Astrocyte (in vitro differentiated cells and primary cell): Measurements from ENCODE around the gene GNA14. TPM values are rescaled to one million over a fixed set of nuclear protein-coding genes. Genes with fewer than 3 reads are reported as not detected.
A peak's percentile ranks its signal among the peaks of the same experiment; 100 is the strongest.

Experiments
- DNase-seq: peaks from one replicate; pipeline ENCODE4 v3.0.0-alpha.2; 2010; ENCODE audit warnings: low read depth
- FAIRE-seq: peaks from 2 replicates; lab custom pipeline; 2011; peaks lifted over from hg19 to GRCh38; lab: Jason Lieb, UNC
- H2AFZ ChIP-seq: 2 replicates; pipeline ENCODE4 v1.6.0; 2012; ENCODE audit warnings: low read depth, low read length, inconsistent platforms
- H3K27ac ChIP-seq: 2 replicates; pipeline ENCODE4 v1.5.1; 2011; ENCODE audit warnings: low read depth, low read length, inconsistent platforms
- H3K27me3 ChIP-seq: 2 replicates; pipeline ENCODE4 v1.6.0; 2011; ENCODE audit warnings: low read length, inconsistent platforms; ENCODE audit not compliant: insufficient read depth
- H3K36me3 ChIP-seq: 2 replicates; pipeline ENCODE4 v1.5.1; 2011; ENCODE audit warnings: low read length, inconsistent platforms; ENCODE audit not compliant: insufficient read depth
- H3K4me1 ChIP-seq: 2 replicates; pipeline ENCODE4 v1.5.1; 2011; ENCODE audit warnings: low read length, inconsistent platforms; ENCODE audit not compliant: insufficient read depth
- H3K4me2 ChIP-seq: 2 replicates; pipeline ENCODE4 v1.6.0; 2012; ENCODE audit warnings: low read length, inconsistent platforms
- H3K4me3 ChIP-seq: 2 replicates; pipeline ENCODE4 v1.5.1; 2011; ENCODE audit warnings: low read depth, mild to moderate bottlenecking, low read length, inconsistent platforms; ENCODE audit not compliant: insufficient read depth
- H3K79me2 ChIP-seq: 2 replicates; pipeline ENCODE4 v1.6.0; 2012; ENCODE audit warnings: mild to moderate bottlenecking, low read length, inconsistent platforms; ENCODE audit not compliant: insufficient read depth
- H3K9ac ChIP-seq: 2 replicates; pipeline ENCODE4 v1.6.0; 2012; ENCODE audit warnings: mild to moderate bottlenecking, low read length, inconsistent platforms
- H3K9me3 ChIP-seq: 2 replicates; pipeline ENCODE4 v1.5.1; 2012; ENCODE audit warnings: low read depth, mild to moderate bottlenecking, low read length, inconsistent platforms; ENCODE audit not compliant: insufficient read depth
- H4K20me1 ChIP-seq: 2 replicates; pipeline ENCODE4 v1.6.0; 2012; ENCODE audit warnings: low read length, inconsistent platforms; ENCODE audit not compliant: insufficient read depth
- H3K27ac Mint-ChIP-seq: one replicate; pipeline ENCODE4 v1.8.0; 2021; ENCODE audit warnings: mild to moderate bottlenecking, mixed read lengths; ENCODE audit not compliant: unreplicated experiment
- H3K27me3 Mint-ChIP-seq: one replicate; pipeline ENCODE4 v1.8.0; 2021; ENCODE audit warnings: low read depth, mixed read lengths; ENCODE audit not compliant: unreplicated experiment
- H3K36me3 Mint-ChIP-seq: one replicate; pipeline ENCODE4 v1.8.0; 2021; ENCODE audit warnings: low read depth, mixed read lengths; ENCODE audit not compliant: unreplicated experiment
- H3K4me1 Mint-ChIP-seq: one replicate; pipeline ENCODE4 v1.8.0; 2021; ENCODE audit warnings: low read depth, mixed read lengths; ENCODE audit not compliant: unreplicated experiment
- H3K4me3 Mint-ChIP-seq: one replicate; pipeline ENCODE4 v1.8.0; 2021; ENCODE audit warnings: mild to moderate bottlenecking, moderate library complexity, mixed read lengths; ENCODE audit not compliant: unreplicated experiment
- H3K9me3 Mint-ChIP-seq: one replicate; pipeline ENCODE4 v1.8.0; 2021; ENCODE audit warnings: mild to moderate bottlenecking, mixed read lengths; ENCODE audit not compliant: unreplicated experiment
- CTCF ChIP-seq: IDR thresholded peaks from 2 replicates; pipeline ENCODE4 v1.5.1; 2011; ENCODE audit warnings: low read depth, mild to moderate bottlenecking, inconsistent platforms, low read length, moderate library complexity; ENCODE audit not compliant: insufficient read depth
- EZH2 ChIP-seq: IDR thresholded peaks from 2 replicates; pipeline ENCODE4 v1.6.1; 2012; ENCODE audit warnings: mild to moderate bottlenecking, low read length, inconsistent platforms; ENCODE audit not compliant: insufficient read depth
- total RNA-seq: library from RNA; stranded (reverse); gene quantifications from 2 replicates; pipeline ENCODE4 v1.2.1, GENCODE V29; 2021

Gene GNA14
- total RNA-seq, 1 donor from 2014 or later, result 1.0 TPM

GRCh38 chr9:77384406-77384805 is 263.7 kb downstream of the GNA14 start:
- Histone ChIP-seq H3K9ac (no peak overlapping the region), H3K4me2 (no peak overlapping the region), H2AFZ (no peak overlapping the region), H3K27me3 (no peaks in the 10 kb centered on the region), H3K4me1 (no peaks in the 10 kb centered on the region), H3K27ac (no peak overlapping the region), H3K36me3 (no peaks in the 10 kb centered on the region), H3K4me3 (no peak overlapping the region), H3K9me3 (no peaks in the 10 kb centered on the region), H3K79me2 (no peaks in the 10 kb centered on the region), H4K20me1 (no peaks in the 10 kb centered on the region)
- Mint-ChIP-seq H3K27me3 (no peaks in the 10 kb centered on the region), H3K36me3 (no peaks in the 10 kb centered on the region), H3K4me3 (no peak overlapping the region), H3K9me3 (no peaks in the 10 kb centered on the region), H3K27ac (no peak overlapping the region), H3K4me1 (peaks cover 9% of the 10 kb centered on the region)
- TF ChIP-seq EZH2, result no peak
- TF ChIP-seq CTCF, result no peak
- peak; percentile 29 for DNase-seq
- FAIRE-seq, result no peak

- no peak overlapping the region for H3K9ac ChIP-seq
- H4K20me1 ChIP-seq, result no peaks in the 10 kb centered on the region
- no peak overlapping the region for H3K4me3 ChIP-seq
- no peak overlapping the region for H3K4me2 ChIP-seq
- no peak overlapping the region for H3K27ac ChIP-seq
- no peaks in the 10 kb centered on the region for H3K9me3 ChIP-seq
- Mint-ChIP-seq H3K9me3 (no peaks in the 10 kb centered on the region), H3K36me3 (peaks cover 5% of the 10 kb centered on the region), H3K27ac (peak overlapping the region; percentile 11), H3K27me3 (no peaks in the 10 kb centered on the region), H3K4me3 (no peak overlapping the region), H3K4me1 (peaks cover 8% of the 10 kb centered on the region)
- no peaks in the 10 kb centered on the region for H3K4me1 ChIP-seq
- H2AFZ ChIP-seq, result no peak overlapping the region
- H3K27me3 ChIP-seq, result no peaks in the 10 kb centered on the region
- H3K36me3 ChIP-seq, result peaks cover 3% of the 10 kb centered on the region
- no peak for FAIRE-seq
- no peak for TF ChIP-seq EZH2
- TF ChIP-seq CTCF, result no peak
- no peaks in the 10 kb centered on the region for H3K79me2 ChIP-seq
- peak; percentile 12 for DNase-seq
Observed at GRCh38 chr9:77375956-77376532, 272.1 kb downstream of the GNA14 start.

- FAIRE-seq, result peak; percentile 23
- no peak overlapping the region for H3K27ac Mint-ChIP-seq
Observed at GRCh38 chr9:77374266-77374665, 273.9 kb downstream of the GNA14 start.

More at GRCh38 chr9:77374266-77374665, 273.9 kb downstream of the GNA14 start:
- H3K9me3 Mint-ChIP-seq, result no peaks in the 10 kb centered on the region
- no peak overlapping the region for H3K9ac ChIP-seq
- no peak for TF ChIP-seq EZH2
- TF ChIP-seq CTCF, result no peak
- H3K27ac ChIP-seq, result no peak overlapping the region
- no peaks in the 10 kb centered on the region for H3K9me3 ChIP-seq
- no peaks in the 10 kb centered on the region for H3K27me3 Mint-ChIP-seq
- peaks cover 7% of the 10 kb centered on the region for H3K36me3 ChIP-seq
- H3K79me2 ChIP-seq, result no peaks in the 10 kb centered on the region
- H3K27me3 ChIP-seq, result no peaks in the 10 kb centered on the region
- no peak overlapping the region for H3K4me3 Mint-ChIP-seq
- no peaks in the 10 kb centered on the region for H3K4me1 ChIP-seq
- no peak overlapping the region for H3K4me3 ChIP-seq
- H3K4me2 ChIP-seq, result no peak overlapping the region
- H2AFZ ChIP-seq, result no peak overlapping the region
- H3K36me3 Mint-ChIP-seq, result peaks cover 9% of the 10 kb centered on the region
- no peaks in the 10 kb centered on the region for H4K20me1 ChIP-seq
- DNase-seq, result peak; percentile 20
- H3K4me1 Mint-ChIP-seq, result peaks cover 8% of the 10 kb centered on the region
